Muscle of leg (tissue), 11 donors: Measurements from ENCODE around the gene RALGDS. TPM values are rescaled to one million over a fixed set of nuclear protein-coding genes. Genes with fewer than 3 reads are reported as not detected.
A peak's percentile ranks its signal among the peaks of the same experiment; 100 is the strongest.

Experiments used
- DNase-seq: peaks from one replicate; pipeline ENCODE4 v3.0.0; 2013
- H3K27ac ChIP-seq: one replicate; pipeline ENCODE4 v1.5.1; 2013; ENCODE audit warnings: mild to moderate bottlenecking, low read length, control low read depth
- H3K27me3 ChIP-seq: one replicate; pipeline ENCODE4 v1.6.1; 2013; ENCODE audit warnings: low read length; ENCODE audit not compliant: control insufficient read depth, insufficient read depth
- H3K36me3 ChIP-seq: one replicate; pipeline ENCODE4 v1.6.1; 2013; ENCODE audit warnings: low read length; ENCODE audit not compliant: control insufficient read depth, insufficient read depth
- H3K4me1 ChIP-seq: one replicate; pipeline ENCODE4 v1.6.1; 2013; ENCODE audit warnings: low read length; ENCODE audit not compliant: control insufficient read depth, insufficient read depth
- H3K4me3 ChIP-seq: one replicate; pipeline ENCODE4 v1.5.1; 2013; ENCODE audit warnings: low read length, control low read depth
- H3K9me3 ChIP-seq: replicated peaks from 2 replicates; pipeline ENCODE4 v1.6.1; 2013; ENCODE audit warnings: low read depth, low read length; ENCODE audit not compliant: control insufficient read depth
- WGBS: methylation state at CpG from one replicate; pipeline ENCODE4 v1.1.5; 2013; ENCODE audit warnings: missing lambda C conversion rate; ENCODE audit not compliant: insufficient coverage; 5-methylcytosine and 5-hydroxymethylcytosine counted together
- polyA plus RNA-seq, 8 donors: library from polyadenylated mRNA; unstranded; fragments of 120-200 nt; gene quantifications; one replicate each; pipeline versions ENCODE4 v1.2.1 to v1.2.3, GENCODE V29; 2013; ENCODE audit warnings: inconsistent platforms in 1 of 8, low replicate concordance in 1 of 8; ENCODE audit not compliant: insufficient read length in 8 of 8, insufficient read depth in 1 of 8
- total RNA-seq: library from RNA; stranded (reverse); fragments of 120-200 nt; gene quantifications from one replicate; pipeline ENCODE4 v1.2.4, GENCODE V29; 2013

The RALGDS gene
- total and polyA plus RNA-seq, 9 donors: 42.5 to 53.2 (median 49.0) TPM

DNA sequence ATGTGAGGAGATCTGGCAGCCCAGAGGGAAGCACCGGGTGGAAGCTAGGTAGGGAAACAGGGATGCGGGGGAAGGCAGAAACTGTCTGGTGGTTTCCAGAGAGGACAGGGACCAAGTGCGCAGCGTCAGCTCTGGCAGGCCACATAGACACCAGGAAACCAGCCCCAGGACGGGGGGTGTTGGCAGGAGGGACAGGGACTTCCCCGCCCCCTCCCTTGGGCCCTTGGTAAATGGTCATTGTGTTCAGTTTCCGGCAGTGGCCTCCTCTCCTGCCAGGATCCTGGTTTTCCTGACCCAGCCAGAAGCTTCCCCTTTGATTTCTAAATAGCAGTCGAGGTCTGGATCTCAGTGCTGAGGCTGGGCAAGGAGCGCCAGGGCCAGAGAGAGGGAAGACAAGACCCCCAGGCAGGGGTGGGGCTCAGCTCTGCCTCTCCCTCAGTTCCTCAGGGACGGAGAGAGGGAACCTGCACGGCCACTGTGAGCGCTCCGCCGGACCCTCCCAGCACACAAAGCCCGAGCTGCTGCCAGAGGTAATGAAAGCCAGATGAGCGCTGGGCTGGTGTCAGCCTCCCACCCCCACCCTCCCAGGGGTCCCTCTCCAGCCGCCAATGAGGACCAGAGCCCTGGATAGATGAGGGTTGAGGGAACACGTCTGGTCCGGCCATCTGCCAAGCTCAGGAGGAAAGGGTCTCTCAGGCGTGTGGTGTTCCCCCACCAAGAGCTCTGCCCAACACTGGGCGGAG lies 1.8 kb downstream of the RALGDS start:
- H3K27ac ChIP-seq: peak overlapping the region; percentile 88
- peak overlapping the region; percentile 77 for H3K4me3 ChIP-seq
- H3K9me3 ChIP-seq: no peaks in the 10 kb centered on the region
- peaks cover 12% of the 10 kb centered on the region for H3K36me3 ChIP-seq
- DNase-seq: peak; percentile 89
- peaks cover 81% of the 10 kb centered on the region for H3K4me1 ChIP-seq
- H3K27me3 ChIP-seq: peaks cover 2% of the 10 kb centered on the region
- 13% methylated on average over 12 of the region's 21 CpGs for WGBS

DNA sequence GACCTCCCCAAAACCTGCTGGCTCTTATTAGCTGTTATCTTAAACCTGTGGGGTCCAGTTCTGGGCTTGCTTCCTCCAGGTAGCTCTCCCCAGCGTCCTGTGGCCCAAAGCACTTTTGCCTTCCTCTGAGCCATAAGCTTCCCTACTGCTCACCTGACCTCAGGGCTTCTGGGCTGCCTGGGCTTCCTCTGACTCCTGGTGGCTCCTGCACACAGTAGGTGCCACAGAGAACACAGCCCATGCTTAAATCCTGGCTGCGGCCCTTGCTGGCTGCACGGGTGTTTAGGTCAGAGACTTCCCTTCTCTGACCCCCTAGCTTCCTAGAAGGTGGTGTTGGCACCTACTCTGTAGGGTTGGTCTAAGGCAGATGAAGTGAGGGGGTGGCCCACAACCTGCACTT lies 2.5 kb downstream of the RALGDS start:
- 27% methylated on average over 1 of the region's 3 CpGs for WGBS

DNA sequence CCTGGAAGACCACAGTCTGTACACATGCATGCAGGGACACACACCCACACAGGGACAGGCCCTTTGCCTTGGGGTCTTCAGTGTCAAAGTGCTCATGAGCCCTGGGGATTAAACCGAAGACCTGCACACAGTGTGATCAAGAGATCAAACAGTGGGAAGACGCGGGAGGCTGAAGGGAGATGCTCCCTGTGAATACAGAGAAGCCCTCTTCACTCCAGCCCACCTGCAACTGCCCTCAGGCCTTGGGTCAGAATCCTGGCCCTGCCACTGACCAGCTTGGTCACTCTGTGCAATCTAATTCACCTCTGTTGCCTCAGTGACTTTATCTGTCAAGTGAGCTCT lies 2.9 kb downstream of the RALGDS start:
- Histone ChIP-seq H3K4me1 (peaks cover 89% of the 10 kb centered on the region), H3K36me3 (peaks cover 12% of the 10 kb centered on the region), H3K9me3 (no peaks in the 10 kb centered on the region), H3K27me3 (peaks cover 2% of the 10 kb centered on the region), H3K4me3 (no peak overlapping the region), H3K27ac (peak overlapping the region; percentile 88)
- WGBS: no CpG with 5 or more reads among the region's 3 CpGs
- DNase-seq: no peak

More for the DNA sequence above, 2.5 kb downstream of the RALGDS start:
- Histone ChIP-seq H3K36me3 (peaks cover 12% of the 10 kb centered on the region), H3K9me3 (no peaks in the 10 kb centered on the region), H3K4me3 (no peak overlapping the region), H3K27ac (peak overlapping the region; percentile 88), H3K4me1 (peaks cover 88% of the 10 kb centered on the region), H3K27me3 (peaks cover 2% of the 10 kb centered on the region)
- DNase-seq: no peak

DNA sequence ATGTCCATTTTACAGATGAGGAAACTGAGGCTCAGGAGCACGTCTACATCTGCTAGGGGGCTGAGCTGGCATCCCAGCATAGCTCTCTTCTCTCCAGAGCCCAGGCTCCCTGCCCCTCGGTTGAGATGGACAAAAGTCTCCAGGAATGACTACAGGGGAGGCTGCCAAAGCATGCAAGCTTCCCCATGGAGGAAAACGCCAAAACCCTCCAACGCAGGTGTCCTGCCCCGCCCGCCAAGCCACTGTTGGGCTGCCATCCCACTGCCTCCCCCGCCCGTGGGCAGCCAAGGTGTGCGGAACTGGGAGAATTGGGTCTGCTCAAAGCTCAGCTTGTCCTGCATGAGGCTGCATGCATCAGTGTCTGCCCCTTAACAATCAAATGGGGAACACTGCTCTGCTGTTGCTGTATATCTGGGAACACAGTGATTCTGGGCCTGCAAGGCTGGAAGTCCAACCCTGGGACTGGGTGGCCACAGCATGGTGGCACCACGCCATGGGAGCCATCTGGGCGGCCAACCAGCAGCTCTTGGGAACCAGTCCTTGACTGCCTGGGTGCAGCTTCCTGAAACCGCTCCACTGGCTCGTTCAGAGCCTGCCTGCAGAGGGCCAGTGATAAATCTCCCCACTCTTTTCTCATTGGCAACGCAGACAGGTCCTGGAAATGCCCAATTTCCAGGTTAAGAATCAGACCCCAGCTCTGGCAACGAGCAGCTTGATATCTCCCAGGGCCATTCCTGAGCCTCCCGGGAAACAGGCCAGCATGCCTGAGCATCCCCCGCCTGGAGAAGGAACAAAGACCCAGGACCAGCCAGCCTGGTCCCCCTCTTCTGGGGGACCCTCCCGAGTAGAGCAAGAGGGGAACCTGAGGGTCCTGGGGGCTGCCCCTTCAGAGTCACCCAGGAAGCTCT lies 3.5 kb downstream of the RALGDS start:
- Histone ChIP-seq H3K27me3 (peaks cover 2% of the 10 kb centered on the region), H3K4me3 (no peak overlapping the region), H3K4me1 (peaks cover 89% of the 10 kb centered on the region), H3K36me3 (peaks cover 15% of the 10 kb centered on the region), H3K27ac (no peak overlapping the region), H3K9me3 (no peaks in the 10 kb centered on the region)
- DNase-seq: no peak
- WGBS: 68% methylated on average over 16 of the region's 18 CpGs

DNA sequence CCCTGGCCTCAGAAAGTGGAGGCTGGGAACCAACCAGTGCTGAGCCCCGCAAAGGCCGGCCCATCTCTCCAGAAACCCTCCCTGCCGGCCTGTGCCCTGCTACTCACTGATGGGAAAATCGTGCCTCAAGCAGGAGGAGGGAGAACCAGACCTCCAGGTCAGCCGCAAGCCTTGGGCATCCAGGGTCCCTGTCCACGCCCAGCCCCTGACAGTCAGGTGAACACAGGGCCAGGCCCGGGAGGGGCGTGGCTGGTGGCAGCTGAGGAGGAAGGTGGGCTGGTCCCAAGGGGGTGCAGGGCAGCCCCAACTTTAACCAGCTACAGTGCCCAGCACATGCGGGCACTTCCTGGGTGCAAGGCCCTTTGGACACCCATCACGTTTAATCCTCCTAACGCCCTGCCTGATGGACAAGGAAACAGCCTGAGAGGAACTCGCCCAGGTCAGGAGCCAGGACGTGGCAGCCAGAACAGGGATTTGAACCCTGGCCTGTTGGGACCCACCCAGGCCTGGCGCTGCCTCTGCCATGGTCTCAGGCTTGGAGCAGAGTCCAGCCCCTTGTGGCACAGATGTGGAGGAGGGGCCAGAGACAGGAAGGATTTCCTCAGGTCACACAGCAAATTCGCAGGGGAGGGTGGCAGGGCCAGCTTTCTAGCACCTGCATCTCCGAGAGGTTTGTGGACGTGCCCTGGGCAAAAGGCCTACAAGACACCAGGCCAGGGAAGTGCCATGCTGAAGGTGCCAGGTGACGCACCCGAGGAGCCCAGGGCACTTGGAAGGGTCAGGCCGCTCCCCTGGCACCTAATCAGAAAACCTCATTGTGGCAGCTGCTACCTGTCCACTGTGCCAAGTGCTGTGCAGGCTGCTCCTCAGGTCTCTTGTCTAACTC lies 4.5 kb downstream of the RALGDS start:
- 86% methylated on average over 17 of the region's 20 CpGs for WGBS
- Histone ChIP-seq H3K4me3 (no peak overlapping the region), H3K4me1 (peaks cover 89% of the 10 kb centered on the region), H3K36me3 (peaks cover 20% of the 10 kb centered on the region), H3K27ac (no peak overlapping the region), H3K27me3 (peaks cover 2% of the 10 kb centered on the region), H3K9me3 (no peaks in the 10 kb centered on the region)
- no peak for DNase-seq

DNA sequence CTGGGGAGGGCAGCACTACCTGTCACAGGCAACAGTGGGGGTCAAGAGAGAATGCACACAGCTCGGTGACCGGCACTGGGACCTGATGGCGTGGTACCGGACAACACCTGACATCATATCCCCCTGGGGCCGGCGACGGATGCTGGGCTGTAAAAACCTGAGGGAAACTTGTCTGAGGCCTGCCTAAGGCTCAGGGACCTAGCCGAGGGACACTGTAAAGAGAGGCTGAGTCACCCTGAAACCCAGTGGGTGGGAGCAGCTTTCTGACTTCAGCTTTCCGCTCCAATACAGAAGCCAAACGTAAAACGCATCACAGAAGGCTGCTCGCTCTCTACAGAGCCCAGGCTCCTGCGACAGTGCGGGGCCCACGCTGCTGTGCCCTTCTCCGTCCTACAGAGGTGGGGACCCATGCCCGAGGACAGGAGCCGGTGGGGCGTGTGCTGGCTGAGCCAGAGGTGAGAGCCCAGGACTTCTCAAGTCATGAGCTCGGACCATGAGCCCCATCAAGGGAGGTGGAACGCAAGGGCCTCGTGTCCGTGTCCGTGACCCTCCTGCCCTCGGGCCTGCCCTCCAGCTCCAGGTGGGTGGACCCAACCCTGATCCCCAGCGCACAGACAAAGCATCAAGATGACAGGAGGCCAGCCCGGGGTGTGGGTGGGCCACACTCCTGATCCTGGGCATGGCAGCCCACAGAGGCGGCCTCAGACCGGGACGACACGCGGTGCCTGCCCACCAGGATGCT lies 5.3 kb downstream of the RALGDS start:
- Histone ChIP-seq H3K4me1 (peaks cover 85% of the 10 kb centered on the region), H3K4me3 (no peak overlapping the region), H3K36me3 (peaks cover 26% of the 10 kb centered on the region), H3K9me3 (no peaks in the 10 kb centered on the region), H3K27ac (peak overlapping the region; percentile 91), H3K27me3 (peaks cover 2% of the 10 kb centered on the region)
- 79% methylated on average over 29 of the region's 32 CpGs for WGBS
- no peak for DNase-seq

DNA sequence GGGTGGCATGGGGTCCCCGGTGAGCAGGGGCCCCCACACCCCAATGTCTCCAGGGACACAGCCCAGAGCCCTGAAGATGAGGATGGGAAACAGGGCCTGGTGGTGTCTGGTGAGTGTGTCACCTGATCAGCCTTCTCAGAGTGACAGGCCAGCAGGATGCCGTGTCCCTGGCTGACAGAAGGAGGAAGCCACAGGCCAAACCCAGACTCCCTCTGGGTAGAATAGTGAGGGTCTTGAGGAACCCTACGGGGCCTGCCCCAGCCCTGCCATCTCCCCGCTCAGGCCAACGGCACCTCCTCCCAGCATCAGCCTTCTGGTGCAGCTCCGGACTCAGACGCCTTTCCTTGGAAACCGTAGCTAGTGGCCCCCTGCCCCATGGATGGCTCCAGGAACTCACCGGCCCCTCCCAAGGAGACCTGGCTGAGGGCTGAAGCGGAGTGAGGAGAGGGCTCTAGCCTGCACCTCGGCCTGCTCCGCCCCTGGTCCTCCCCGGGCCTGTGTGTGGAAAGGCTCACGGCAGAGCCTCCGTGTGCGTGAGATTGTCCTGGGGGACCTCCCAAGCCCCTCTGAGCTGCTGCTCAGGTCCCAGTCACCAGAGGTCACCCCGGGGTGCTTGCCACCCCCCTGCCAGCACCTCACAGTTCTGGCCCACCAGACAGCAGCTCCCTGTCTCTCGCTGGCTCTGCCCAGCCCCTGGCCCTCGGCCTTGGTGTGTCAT lies 6.0 kb downstream of the RALGDS start:
- peaks cover 33% of the 10 kb centered on the region for H3K36me3 ChIP-seq
- H3K9me3 ChIP-seq: no peaks in the 10 kb centered on the region
- peaks cover 80% of the 10 kb centered on the region for H3K4me1 ChIP-seq
- peak overlapping the region; percentile 91 for H3K27ac ChIP-seq
- 70% methylated on average over 15 of the region's 19 CpGs for WGBS
- H3K4me3 ChIP-seq: no peak overlapping the region
- H3K27me3 ChIP-seq: peaks cover 2% of the 10 kb centered on the region
- DNase-seq: no peak

DNA sequence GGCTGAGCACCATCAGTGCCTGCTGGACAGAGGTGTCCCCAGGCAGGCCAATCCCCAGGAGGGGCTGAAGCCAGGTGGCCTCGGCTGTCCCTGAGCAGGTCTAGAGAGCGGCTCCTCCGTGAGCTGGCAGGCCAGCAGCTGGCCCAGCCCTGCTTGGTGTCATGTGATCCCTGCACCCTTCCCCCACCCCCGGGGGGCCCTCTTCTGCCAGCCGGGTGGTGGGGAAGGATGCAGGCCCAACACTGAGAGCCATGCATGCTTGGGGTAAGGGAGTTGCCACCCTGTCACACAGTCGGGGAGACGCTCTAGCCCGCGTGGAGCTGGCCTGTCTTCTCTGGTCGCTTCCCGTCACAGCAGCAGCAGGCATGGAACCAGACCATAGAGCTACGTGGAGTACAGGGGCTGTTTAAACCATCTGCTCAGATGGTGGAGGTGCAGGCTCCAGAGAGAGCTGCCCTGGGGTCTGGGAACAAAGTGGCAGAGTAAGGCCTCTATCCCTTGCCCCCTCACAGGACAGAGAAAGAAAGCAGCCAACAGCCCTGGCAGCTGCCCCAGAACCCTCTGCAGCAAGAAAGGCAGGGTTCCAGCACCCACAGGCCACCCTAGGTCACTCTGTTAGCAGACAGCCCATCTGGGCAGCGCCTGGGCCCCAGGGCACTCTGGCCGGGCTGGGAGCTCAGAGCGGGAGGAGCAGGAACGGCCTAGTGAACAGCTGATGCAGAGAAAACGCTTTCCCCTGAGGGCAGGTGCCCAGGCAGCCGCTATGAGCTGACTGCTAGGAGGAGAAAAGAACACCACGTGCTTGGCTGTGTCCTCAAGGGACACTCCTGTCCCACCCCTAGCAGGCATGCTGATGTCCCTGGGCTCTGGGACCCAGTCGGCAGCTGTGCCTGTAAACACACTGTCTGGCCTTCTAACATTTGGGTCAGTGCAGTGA lies 6.8 kb downstream of the RALGDS start:
- peak; percentile 75 for DNase-seq
- H3K4me1 ChIP-seq: peaks cover 72% of the 10 kb centered on the region

More for the DNA sequence above, 6.8 kb downstream of the RALGDS start:
- Histone ChIP-seq H3K27me3 (peaks cover 2% of the 10 kb centered on the region), H3K27ac (peak overlapping the region; percentile 91), H3K36me3 (peaks cover 42% of the 10 kb centered on the region), H3K9me3 (no peaks in the 10 kb centered on the region), H3K4me3 (no peak overlapping the region)
- 24% methylated on average over 13 of the region's 20 CpGs for WGBS
